ENCODE measurements around the gene MIF4GD. TPM values are rescaled to one million over a fixed set of nuclear protein-coding genes. Genes with fewer than 3 reads are reported as not detected.

Gene MIF4GD
- 10.7 and 33.1 TPM in 2 replicates for total RNA-seq (2014; rRNA removed; shearing (Covaris generic))
- 14.1 and 14.4 TPM in 2 replicates for polyA plus RNA-seq (2016; fragmentation: Nextera tagmentation; extraction: Ambion mirVana)

GRCh38 chr17:75270966-75271232, at the start of gene MIF4GD:
MIF4GD (minus strand) TSS chr17:75271231; CDS start chr17:75270195, 1,036 bp downstream.
- Histone ChIP-seq H3K79me2 (ENCODE audit: insufficient read depth) (no peaks in the 10 kb centered on the region), H3K9me3 (ENCODE audit: low read depth) (no peaks in the 10 kb centered on the region), H4K20me1 (ENCODE audit: insufficient read depth) (no peaks in the 10 kb centered on the region), H3F3A (ENCODE audit: insufficient read depth) (peaks cover 13% of the 10 kb centered on the region), H3K9me2 (ENCODE audit: insufficient read depth) (no peaks in the 10 kb centered on the region), H3K36me3 (ENCODE audit: low read depth) (peaks cover 6% of the 10 kb centered on the region; the same call in 1 of the 2 replicates), H3K27me3 (replicated peaks; ENCODE audit: insufficient read depth) (no peaks in the 10 kb centered on the region), H3K9ac (peak within 1 kb of the TSS; percentile 87), H3K27ac (peak within 1 kb of the TSS; percentile 58), H3K4me3 (peak within 1 kb of the TSS; percentile 93), H3K4me1 (ENCODE audit: insufficient read depth) (peaks cover 27% of the 10 kb centered on the region), H3K4me2 (ENCODE audit: unreplicated experiment) (peak within 1 kb of the TSS; percentile 89), H2AFZ (peak within 1 kb of the TSS; percentile 97)
- in situ Hi-C loops (cut with MboI): no loop called here
- no peak for TF ChIP-seq EZH2 (IDR thresholded peaks at IDR 0.05; ENCODE audit: insufficient read depth, poor library complexity, severe bottlenecking)
- TF ChIP-seq EZH2phosphoT487 (IDR thresholded peaks at IDR 0.05; ENCODE audit: insufficient read depth, low read depth): no peak
- WGBS, 2 experiments (ENCODE audit: low coverage in 1 of 2, low lambda C conversion rate in 2 of 2, missing lambda C conversion rate in 2 of 2): 2 to 4% methylated on average over 25 to 35 of the region's 39 CpGs
- no peak for DNase-seq

DNA sequence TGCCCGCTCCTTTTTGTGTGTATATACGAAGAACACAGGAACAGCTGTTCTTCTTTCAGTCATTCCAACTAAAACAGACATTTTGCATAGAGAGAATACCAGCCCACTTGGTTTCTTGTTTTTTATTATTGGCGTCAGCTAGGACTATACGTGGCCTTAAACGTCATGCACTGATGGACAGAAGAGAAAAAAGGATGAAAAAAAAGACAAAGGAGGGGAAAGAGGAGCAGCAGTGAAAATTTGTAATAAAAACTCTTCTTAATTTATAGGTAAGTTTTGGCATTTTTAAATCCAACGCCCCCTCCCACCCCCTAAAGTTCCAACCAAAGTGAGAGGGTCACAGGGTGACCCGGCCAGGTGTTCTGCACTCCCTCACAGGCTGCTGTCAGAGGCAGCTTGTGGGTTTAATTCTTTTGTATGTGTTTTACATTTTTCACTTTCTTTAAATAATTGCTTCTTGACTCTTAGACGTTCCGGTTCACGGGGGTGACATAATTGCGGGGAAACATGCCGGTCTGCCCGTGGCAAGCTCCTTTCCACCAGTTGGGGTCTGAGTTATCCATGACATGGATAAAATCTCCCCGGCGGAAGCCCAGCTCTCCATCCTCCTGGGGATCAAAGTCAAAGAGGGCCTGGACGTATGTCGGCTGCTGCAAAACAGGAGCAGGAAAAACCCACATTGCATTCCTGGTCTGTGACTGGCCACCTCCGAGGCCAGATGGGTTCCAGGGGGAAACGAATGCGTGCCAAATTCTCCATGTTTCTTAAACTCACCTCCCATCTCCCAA, 49.1 kb upstream of the MIF4GD start:
- H3K4me3 ChIP-seq: no peak overlapping the region
- no peak overlapping the region for H3K27ac ChIP-seq
- no peaks in the 10 kb centered on the region for H3K27me3 ChIP-seq (replicated peaks; ENCODE audit: insufficient read depth)
- H3K4me2 ChIP-seq (ENCODE audit: unreplicated experiment): no peak overlapping the region
- DNase-seq: peak; percentile 60
- peaks cover 8% of the 10 kb centered on the region; the same call in 1 of the 2 replicates for H3K4me1 ChIP-seq (ENCODE audit: insufficient read depth)
- H4K20me1 ChIP-seq (ENCODE audit: insufficient read depth): no peaks in the 10 kb centered on the region
- in situ Hi-C loops (cut with MboI): no loop called here
- no peak overlapping the region for H3K9ac ChIP-seq
- peaks cover 14% of the 10 kb centered on the region; the same call in 1 of the 2 replicates for H3K36me3 ChIP-seq (ENCODE audit: low read depth)
- H3K9me2 ChIP-seq (ENCODE audit: insufficient read depth): no peaks in the 10 kb centered on the region
- no peak for TF ChIP-seq EZH2 (IDR thresholded peaks at IDR 0.05; ENCODE audit: insufficient read depth, poor library complexity, severe bottlenecking)
- no peak for TF ChIP-seq EZH2phosphoT487 (IDR thresholded peaks at IDR 0.05; ENCODE audit: insufficient read depth, low read depth)
- 63 to 64% methylated on average over 20 of the region's 20 CpGs for WGBS, 2 experiments (ENCODE audit: low coverage in 1 of 2, low lambda C conversion rate in 2 of 2, missing lambda C conversion rate in 2 of 2)
- peaks cover 12% of the 10 kb centered on the region for H3K79me2 ChIP-seq (ENCODE audit: insufficient read depth)
- no peaks in the 10 kb centered on the region for H3K9me3 ChIP-seq (ENCODE audit: low read depth)
- 0 out of 2 replicates have a peak, but pooled peaks cover 8% of the 10 kb centered on the region for H3F3A ChIP-seq (ENCODE audit: insufficient read depth)
- no peak overlapping the region for H2AFZ ChIP-seq

GRCh38 chr17:75318615-75319222, 47.7 kb upstream of the MIF4GD start:
- H4K20me1 ChIP-seq (ENCODE audit: insufficient read depth): no peaks in the 10 kb centered on the region
- 0 out of 2 replicates have a peak, but pooled peaks cover 9% of the 10 kb centered on the region for H3K79me2 ChIP-seq (ENCODE audit: insufficient read depth)
- H3K9me2 ChIP-seq (ENCODE audit: insufficient read depth): no peaks in the 10 kb centered on the region
- in situ Hi-C loops (cut with MboI): no loop called here
- no peak overlapping the region for H3K9ac ChIP-seq
- peaks cover 14% of the 10 kb centered on the region; the same call in 1 of the 2 replicates for H3K36me3 ChIP-seq (ENCODE audit: low read depth)
- no peak overlapping the region for H3K4me3 ChIP-seq
- no peak for DNase-seq
- 82 to 87% methylated on average over 8 to 9 of the region's 10 CpGs for WGBS, 2 experiments (ENCODE audit: low coverage in 1 of 2, low lambda C conversion rate in 2 of 2, missing lambda C conversion rate in 2 of 2)
- no peaks in the 10 kb centered on the region for H3K27me3 ChIP-seq (replicated peaks; ENCODE audit: insufficient read depth)
- no peaks in the 10 kb centered on the region for H3K9me3 ChIP-seq (ENCODE audit: low read depth)
- TF ChIP-seq EZH2 (IDR thresholded peaks at IDR 0.05; ENCODE audit: insufficient read depth, poor library complexity, severe bottlenecking) (no peak), EZH2phosphoT487 (IDR thresholded peaks at IDR 0.05; ENCODE audit: insufficient read depth, low read depth) (no peak)
- H3K4me1 ChIP-seq (ENCODE audit: insufficient read depth): peaks cover 8% of the 10 kb centered on the region; the same call in 1 of the 2 replicates
- H3K27ac ChIP-seq: no peak overlapping the region
- H3F3A ChIP-seq (ENCODE audit: insufficient read depth): 0 out of 2 replicates have a peak, but pooled peaks cover 8% of the 10 kb centered on the region
- no peak overlapping the region for H2AFZ ChIP-seq
- no peak overlapping the region for H3K4me2 ChIP-seq (ENCODE audit: unreplicated experiment)

- in situ Hi-C loops (cut with MboI): no loop called here
Observed at GRCh38 chr17:75318211-75318610, 47.2 kb upstream of the MIF4GD start.

More at GRCh38 chr17:75318211-75318610, 47.2 kb upstream of the MIF4GD start:
- H3K36me3 ChIP-seq (ENCODE audit: low read depth): peaks cover 14% of the 10 kb centered on the region; the same call in 1 of the 2 replicates
- TF ChIP-seq EZH2phosphoT487 (IDR thresholded peaks at IDR 0.05; ENCODE audit: insufficient read depth, low read depth) (no peak), EZH2 (IDR thresholded peaks at IDR 0.05; ENCODE audit: insufficient read depth, poor library complexity, severe bottlenecking) (no peak)
- H3K79me2 ChIP-seq (ENCODE audit: insufficient read depth): 0 out of 2 replicates have a peak, but pooled peaks cover 9% of the 10 kb centered on the region
- H3K9me2 ChIP-seq (ENCODE audit: insufficient read depth): no peaks in the 10 kb centered on the region
- WGBS, 2 experiments (ENCODE audit: low coverage in 1 of 2, low lambda C conversion rate in 2 of 2, missing lambda C conversion rate in 2 of 2): 83 to 96% methylated on average over 6 to 10 of the region's 10 CpGs
- H2AFZ ChIP-seq: no peak overlapping the region
- H3F3A ChIP-seq (ENCODE audit: insufficient read depth): 0 out of 2 replicates have a peak, but pooled peaks cover 8% of the 10 kb centered on the region
- H3K4me2 ChIP-seq (ENCODE audit: unreplicated experiment): no peak overlapping the region
- H3K9me3 ChIP-seq (ENCODE audit: low read depth): no peaks in the 10 kb centered on the region
- no peak overlapping the region for H3K9ac ChIP-seq
- H3K4me1 ChIP-seq (ENCODE audit: insufficient read depth): peaks cover 8% of the 10 kb centered on the region; the same call in 1 of the 2 replicates
- no peaks in the 10 kb centered on the region for H3K27me3 ChIP-seq (replicated peaks; ENCODE audit: insufficient read depth)
- H3K4me3 ChIP-seq: no peak overlapping the region
- DNase-seq: no peak
- H4K20me1 ChIP-seq (ENCODE audit: insufficient read depth): no peaks in the 10 kb centered on the region
- no peak overlapping the region for H3K27ac ChIP-seq

All from GM23248 (cell line).